WTC11 (cell line): ENCODE measurements around the gene CLPTM1. TPM values are rescaled to one million over a fixed set of nuclear protein-coding genes. Genes with fewer than 3 reads are reported as not detected.

Source experiments
- ATAC-seq: fragments of 200-7000 bp; cut with Tn5 transposase; 2 replicates; pipeline ENCODE4 v1.10.0; 2021; ENCODE audit warnings: mild to moderate bottlenecking, moderate library complexity
- CTCF ChIA-PET: fragments of 300-600 bp; sonication (Branson Sonifier 250); formaldehyde crosslinking; loops from one replicate; lab custom pipeline; 2021; ENCODE audit warnings: antibody characterized with exemption; lab: Charles Lee
- POLR2A ChIA-PET: fragments of 350-600 bp; sonication (Branson Sonifier 250); formaldehyde crosslinking; loops from one replicate; lab custom pipeline; 2021; ENCODE audit warnings: antibody characterized with exemption; lab: Charles Lee
- DNase-seq: peaks from one replicate; pipeline ENCODE4 v3.0.0; 2021; ENCODE audit warnings: low spot score
- H3K27ac Mint-ChIP-seq: 2 replicates; pipeline ENCODE4 v1.8.0; 2021; ENCODE audit warnings: mixed read lengths
- H3K27me3 Mint-ChIP-seq: 2 replicates; pipeline ENCODE4 v1.8.0; 2021; ENCODE audit warnings: low read depth, mild to moderate bottlenecking, moderate library complexity, mixed read lengths
- H3K36me3 Mint-ChIP-seq: 2 replicates; pipeline ENCODE4 v1.8.0; 2021; ENCODE audit warnings: mixed read lengths
- H3K4me1 Mint-ChIP-seq: 2 replicates; pipeline ENCODE4 v1.8.0; 2022; ENCODE audit warnings: mixed read lengths
- H3K4me3 Mint-ChIP-seq: 2 replicates; pipeline ENCODE4 v1.8.0; 2021; ENCODE audit warnings: mild to moderate bottlenecking, moderate library complexity, mixed read lengths
- H3K9me3 Mint-ChIP-seq: 2 replicates; pipeline ENCODE4 v1.8.0; 2021; ENCODE audit warnings: mixed read lengths
- E2F4 ChIP-seq: sonication (generic); formaldehyde crosslinking; IDR thresholded peaks from 2 replicates; pipeline ENCODE4 v1.8.1; 2022; ENCODE audit warnings: low read depth, mild to moderate bottlenecking, moderate library complexity, missing genetic modification reagents, borderline replicate concordance
- ELF4 ChIP-seq: sonication (generic); formaldehyde crosslinking; IDR thresholded peaks from 2 replicates; pipeline ENCODE4 v1.8.1; 2022; ENCODE audit warnings: low read depth, mild to moderate bottlenecking, moderate library complexity, missing genetic modification reagents
- ETV6 ChIP-seq: sonication (generic); formaldehyde crosslinking; IDR thresholded peaks from 2 replicates; pipeline ENCODE4 v1.8.1; 2022; ENCODE audit warnings: mild to moderate bottlenecking, missing genetic modification reagents
- FOXP1 ChIP-seq: sonication (generic); formaldehyde crosslinking; IDR thresholded peaks from 2 replicates; pipeline ENCODE4 v1.8.0; 2022; ENCODE audit warnings: missing genetic modification reagents, mild to moderate bottlenecking, moderate library complexity, borderline replicate concordance
- GABPB1 ChIP-seq: sonication (generic); formaldehyde crosslinking; IDR thresholded peaks from 2 replicates; pipeline ENCODE4 v1.8.1; 2023; ENCODE audit warnings: mild to moderate bottlenecking, missing genetic modification reagents
- GRHL2 ChIP-seq: fragments of 250-450 bp; sonication (Bioruptor Pico); IDR thresholded peaks from 2 replicates; pipeline ENCODE4 v1.8.0; 2022; ENCODE audit warnings: mild to moderate bottlenecking, moderate library complexity; ENCODE audit not compliant: insufficient replicate concordance, severe bottlenecking
- IRF2 ChIP-seq: sonication (generic); formaldehyde crosslinking; IDR thresholded peaks from 2 replicates; pipeline ENCODE4 v1.8.0; 2022; ENCODE audit warnings: low read depth, missing genetic modification reagents, borderline replicate concordance
- NFATC4 ChIP-seq: fragments of 250-450 bp; sonication (Bioruptor Pico); IDR thresholded peaks from 2 replicates; pipeline ENCODE4 v1.9.0; 2021; ENCODE audit warnings: mild to moderate bottlenecking
- NFYB ChIP-seq: sonication (generic); formaldehyde crosslinking; conservative IDR thresholded peaks from 2 replicates; pipeline ENCODE4 v1.8.0; 2022; ENCODE audit warnings: low read depth, missing genetic modification reagents
- PRRX2 ChIP-seq: fragments of 250-450 bp; sonication (Bioruptor Pico); IDR thresholded peaks from 2 replicates; pipeline ENCODE4 v1.8.0; 2021; ENCODE audit warnings: mild to moderate bottlenecking
- RELA ChIP-seq: sonication (generic); formaldehyde crosslinking; IDR thresholded peaks from 2 replicates; pipeline ENCODE4 v1.8.1; 2022; ENCODE audit warnings: missing genetic modification reagents, mild to moderate bottlenecking, borderline replicate concordance
- TEAD4 ChIP-seq: sonication (generic); formaldehyde crosslinking; IDR thresholded peaks from 2 replicates; pipeline ENCODE4 v1.8.0; 2022; ENCODE audit warnings: mild to moderate bottlenecking, missing genetic modification reagents
- TP53 ChIP-seq: sonication (generic); formaldehyde crosslinking; IDR thresholded peaks from 2 replicates; pipeline ENCODE4 v1.8.1; 2023; ENCODE audit warnings: mild to moderate bottlenecking, missing genetic modification reagents
- USF2 ChIP-seq: sonication (generic); formaldehyde crosslinking; IDR thresholded peaks from 2 replicates; pipeline ENCODE4 v1.8.1; 2023; ENCODE audit warnings: mild to moderate bottlenecking, missing genetic modification reagents, moderate library complexity
- ZNF416 ChIP-seq: fragments of 250-450 bp; sonication (Bioruptor Pico); IDR thresholded peaks from 2 replicates; pipeline ENCODE4 v1.9.0; 2021; ENCODE audit warnings: mild to moderate bottlenecking, inconsistent platforms
- ZNF671 ChIP-seq: fragments of 250-450 bp; sonication (Bioruptor Pico); IDR thresholded peaks from 2 replicates; pipeline ENCODE4 v1.8.0; 2021; ENCODE audit warnings: mild to moderate bottlenecking
- total RNA-seq: library from RNA; stranded (reverse); gene quantifications from 3 replicates; pipeline ENCODE4 v1.2.3, GENCODE V29; 2021
- TF ChIP-seq, protein P1 (sequence below): sonication (generic); formaldehyde crosslinking; IDR thresholded peaks from 2 replicates; pipeline ENCODE4 v1.8.0; 2023; ENCODE audit warnings: mild to moderate bottlenecking, missing genetic modification reagents
- TF ChIP-seq, protein P2 (sequence below): sonication (generic); formaldehyde crosslinking; conservative IDR thresholded peaks from 2 replicates; pipeline ENCODE4 v1.8.1; 2023; ENCODE audit warnings: mild to moderate bottlenecking, low read depth, missing genetic modification reagents, moderate library complexity

The CLPTM1 gene
- total RNA-seq, 1 experiment from 2014 or later = 85.6 TPM

- H3K9me3 Mint-ChIP-seq = no peaks in the 10 kb centered on the region
- H3K27me3 Mint-ChIP-seq = no peaks in the 10 kb centered on the region
- H3K4me1 Mint-ChIP-seq = no peaks in the 10 kb centered on the region
- H3K4me3 Mint-ChIP-seq = no peak overlapping the region
- peaks cover 15% of the 10 kb centered on the region for H3K36me3 Mint-ChIP-seq
- DNase-seq = no peak
- no peak for ATAC-seq
- ChIA-PET CTCF (interaction anchor here (0.6 to 1.6 kb wide), 2 partner anchors 76 to 260 kb away, joined by 3 to 5 read pairs; no protein-coding TSS in a partner anchor), POLR2A (interaction anchor here (0.6 kb wide), 1 partner anchor 128 kb away, joined by 3 read pairs; no protein-coding TSS in a partner anchor)
- TF ChIP-seq NFYB (CRISPR knock-in tag) (no peak), IRF2 (no peak), GABPB1 (CRISPR knock-in tag) (no peak), GRHL2 (CRISPR knock-in tag) (no peak), TP53 (CRISPR knock-in tag) (no peak)
- no peak overlapping the region for H3K27ac Mint-ChIP-seq
Measured at GRCh38 chr19:44984005-44984404, 28.8 kb downstream of the CLPTM1 start.

DNA sequence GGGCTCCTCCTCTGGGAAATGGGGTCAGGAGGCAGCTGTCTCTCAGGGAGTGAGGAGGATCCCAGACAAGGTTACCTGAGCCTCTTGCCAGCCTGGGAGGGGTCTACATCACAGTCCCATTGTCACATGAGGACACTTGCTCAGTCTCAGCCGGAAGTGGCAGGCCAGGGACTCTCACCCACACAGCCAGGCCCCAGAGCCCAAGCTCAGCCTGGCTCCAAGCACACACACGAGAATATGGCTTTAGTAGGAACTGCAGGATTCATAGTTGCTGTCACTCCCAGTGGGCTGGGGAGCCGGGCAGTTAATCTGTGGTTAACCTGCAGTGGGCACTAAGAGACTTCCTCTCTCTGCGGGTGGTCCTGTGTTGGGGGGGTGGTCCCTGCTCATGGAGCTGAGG, 30.3 kb downstream of the CLPTM1 start:
- POLR2A ChIA-PET = no interaction called here
- ATAC-seq = no peak
- Mint-ChIP-seq H3K36me3 (peaks cover 7% of the 10 kb centered on the region), H3K27me3 (no peaks in the 10 kb centered on the region), H3K27ac (no peak overlapping the region), H3K4me3 (no peak overlapping the region), H3K9me3 (no peaks in the 10 kb centered on the region), H3K4me1 (no peaks in the 10 kb centered on the region)
- TF ChIP-seq ELF4 (CRISPR knock-in tag) (no peak), PRRX2 (CRISPR knock-in tag) (no peak), TEAD4 (no peak), NFYB (CRISPR knock-in tag) (no peak), USF2 (CRISPR knock-in tag) (no peak), E2F4 (CRISPR knock-in tag) (no peak), RELA (no peak), NFATC4 (CRISPR knock-in tag) (no peak), ZNF671 (CRISPR knock-in tag) (no peak), ZNF416 (CRISPR knock-in tag) (no peak), TP53 (CRISPR knock-in tag) (no peak), ETV6 (CRISPR knock-in tag) (no peak), FOXP1 (CRISPR knock-in tag) (no peak)
- TF ChIP-seq, protein P1, sequence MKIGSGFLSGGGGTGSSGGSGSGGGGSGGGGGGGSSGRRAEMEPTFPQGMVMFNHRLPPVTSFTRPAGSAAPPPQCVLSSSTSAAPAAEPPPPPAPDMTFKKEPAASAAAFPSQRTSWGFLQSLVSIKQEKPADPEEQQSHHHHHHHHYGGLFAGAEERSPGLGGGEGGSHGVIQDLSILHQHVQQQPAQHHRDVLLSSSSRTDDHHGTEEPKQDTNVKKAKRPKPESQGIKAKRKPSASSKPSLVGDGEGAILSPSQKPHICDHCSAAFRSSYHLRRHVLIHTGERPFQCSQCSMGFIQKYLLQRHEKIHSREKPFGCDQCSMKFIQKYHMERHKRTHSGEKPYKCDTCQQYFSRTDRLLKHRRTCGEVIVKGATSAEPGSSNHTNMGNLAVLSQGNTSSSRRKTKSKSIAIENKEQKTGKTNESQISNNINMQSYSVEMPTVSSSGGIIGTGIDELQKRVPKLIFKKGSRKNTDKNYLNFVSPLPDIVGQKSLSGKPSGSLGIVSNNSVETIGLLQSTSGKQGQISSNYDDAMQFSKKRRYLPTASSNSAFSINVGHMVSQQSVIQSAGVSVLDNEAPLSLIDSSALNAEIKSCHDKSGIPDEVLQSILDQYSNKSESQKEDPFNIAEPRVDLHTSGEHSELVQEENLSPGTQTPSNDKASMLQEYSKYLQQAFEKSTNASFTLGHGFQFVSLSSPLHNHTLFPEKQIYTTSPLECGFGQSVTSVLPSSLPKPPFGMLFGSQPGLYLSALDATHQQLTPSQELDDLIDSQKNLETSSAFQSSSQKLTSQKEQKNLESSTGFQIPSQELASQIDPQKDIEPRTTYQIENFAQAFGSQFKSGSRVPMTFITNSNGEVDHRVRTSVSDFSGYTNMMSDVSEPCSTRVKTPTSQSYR = no peak
- TF ChIP-seq, protein P2, sequence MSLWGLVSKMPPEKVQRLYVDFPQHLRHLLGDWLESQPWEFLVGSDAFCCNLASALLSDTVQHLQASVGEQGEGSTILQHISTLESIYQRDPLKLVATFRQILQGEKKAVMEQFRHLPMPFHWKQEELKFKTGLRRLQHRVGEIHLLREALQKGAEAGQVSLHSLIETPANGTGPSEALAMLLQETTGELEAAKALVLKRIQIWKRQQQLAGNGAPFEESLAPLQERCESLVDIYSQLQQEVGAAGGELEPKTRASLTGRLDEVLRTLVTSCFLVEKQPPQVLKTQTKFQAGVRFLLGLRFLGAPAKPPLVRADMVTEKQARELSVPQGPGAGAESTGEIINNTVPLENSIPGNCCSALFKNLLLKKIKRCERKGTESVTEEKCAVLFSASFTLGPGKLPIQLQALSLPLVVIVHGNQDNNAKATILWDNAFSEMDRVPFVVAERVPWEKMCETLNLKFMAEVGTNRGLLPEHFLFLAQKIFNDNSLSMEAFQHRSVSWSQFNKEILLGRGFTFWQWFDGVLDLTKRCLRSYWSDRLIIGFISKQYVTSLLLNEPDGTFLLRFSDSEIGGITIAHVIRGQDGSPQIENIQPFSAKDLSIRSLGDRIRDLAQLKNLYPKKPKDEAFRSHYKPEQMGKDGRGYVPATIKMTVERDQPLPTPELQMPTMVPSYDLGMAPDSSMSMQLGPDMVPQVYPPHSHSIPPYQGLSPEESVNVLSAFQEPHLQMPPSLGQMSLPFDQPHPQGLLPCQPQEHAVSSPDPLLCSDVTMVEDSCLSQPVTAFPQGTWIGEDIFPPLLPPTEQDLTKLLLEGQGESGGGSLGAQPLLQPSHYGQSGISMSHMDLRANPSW (CRISPR knock-in tag) = no peak
- CTCF ChIA-PET = interaction anchor here (1.6 kb wide), 1 partner anchor 74 kb away, joined by 5 read pairs; no protein-coding TSS in a partner anchor
- DNase-seq = no peak
